GM12874 (cell line): ENCODE measurements around the gene ADAMTS2.

Experiments
- TF ChIP-seq, protein P1 (sequence below): IDR thresholded peaks from 2 replicates; pipeline ENCODE4 v1.5.1; 2011; ENCODE audit warnings: low read depth, mild to moderate bottlenecking, control low read depth, low read length, moderate library complexity; ENCODE audit not compliant: insufficient read depth

The ADAMTS2 gene

DNA sequence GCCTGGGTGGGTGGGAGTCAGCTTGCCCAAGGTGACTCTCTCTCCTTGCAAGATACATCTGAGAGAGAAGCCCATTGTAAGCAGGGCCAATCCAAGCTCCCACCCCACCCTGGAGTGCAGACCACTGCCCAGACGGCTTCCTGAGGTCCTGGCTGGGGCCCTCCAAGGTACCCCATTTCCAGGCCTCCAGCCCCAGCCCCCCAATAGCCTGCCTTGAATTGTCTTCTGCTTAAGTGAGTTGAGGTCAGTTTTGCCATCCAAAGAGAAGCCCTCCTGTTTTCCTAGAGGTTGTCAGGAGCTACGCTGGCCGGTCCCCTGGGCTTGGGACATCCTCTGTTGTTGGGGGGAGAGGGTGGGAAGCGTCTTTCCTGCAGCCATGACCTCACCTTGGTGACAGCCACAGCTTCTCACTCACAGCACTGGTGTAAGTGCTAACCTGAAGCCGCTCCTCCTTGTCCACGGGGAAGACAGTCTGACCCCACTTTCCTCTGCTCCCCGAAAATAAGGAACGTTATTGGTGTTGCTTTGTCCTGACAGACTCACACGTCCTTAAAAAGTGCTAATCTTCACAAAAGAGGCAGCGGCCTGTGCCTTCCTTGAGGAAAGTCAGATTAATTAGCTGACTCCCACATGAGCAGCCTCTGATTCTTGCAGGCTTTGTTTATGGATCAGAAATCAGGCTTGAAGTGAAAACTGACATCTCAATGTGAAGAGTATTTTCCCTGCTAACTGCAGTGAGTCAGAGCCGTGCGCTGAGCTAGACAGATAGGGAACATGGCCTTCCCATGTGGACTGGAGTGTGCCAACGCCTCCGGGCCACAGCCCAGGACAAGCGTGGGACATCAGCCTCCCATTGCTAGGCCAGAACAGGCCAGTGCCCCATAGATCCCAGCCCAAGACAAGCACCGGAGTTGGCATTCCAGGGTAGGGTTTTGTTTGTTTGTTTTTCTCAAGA lies 52.3 kb downstream of the ADAMTS2 start:
- TF ChIP-seq, protein P1, sequence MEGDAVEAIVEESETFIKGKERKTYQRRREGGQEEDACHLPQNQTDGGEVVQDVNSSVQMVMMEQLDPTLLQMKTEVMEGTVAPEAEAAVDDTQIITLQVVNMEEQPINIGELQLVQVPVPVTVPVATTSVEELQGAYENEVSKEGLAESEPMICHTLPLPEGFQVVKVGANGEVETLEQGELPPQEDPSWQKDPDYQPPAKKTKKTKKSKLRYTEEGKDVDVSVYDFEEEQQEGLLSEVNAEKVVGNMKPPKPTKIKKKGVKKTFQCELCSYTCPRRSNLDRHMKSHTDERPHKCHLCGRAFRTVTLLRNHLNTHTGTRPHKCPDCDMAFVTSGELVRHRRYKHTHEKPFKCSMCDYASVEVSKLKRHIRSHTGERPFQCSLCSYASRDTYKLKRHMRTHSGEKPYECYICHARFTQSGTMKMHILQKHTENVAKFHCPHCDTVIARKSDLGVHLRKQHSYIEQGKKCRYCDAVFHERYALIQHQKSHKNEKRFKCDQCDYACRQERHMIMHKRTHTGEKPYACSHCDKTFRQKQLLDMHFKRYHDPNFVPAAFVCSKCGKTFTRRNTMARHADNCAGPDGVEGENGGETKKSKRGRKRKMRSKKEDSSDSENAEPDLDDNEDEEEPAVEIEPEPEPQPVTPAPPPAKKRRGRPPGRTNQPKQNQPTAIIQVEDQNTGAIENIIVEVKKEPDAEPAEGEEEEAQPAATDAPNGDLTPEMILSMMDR = no peak

DNA sequence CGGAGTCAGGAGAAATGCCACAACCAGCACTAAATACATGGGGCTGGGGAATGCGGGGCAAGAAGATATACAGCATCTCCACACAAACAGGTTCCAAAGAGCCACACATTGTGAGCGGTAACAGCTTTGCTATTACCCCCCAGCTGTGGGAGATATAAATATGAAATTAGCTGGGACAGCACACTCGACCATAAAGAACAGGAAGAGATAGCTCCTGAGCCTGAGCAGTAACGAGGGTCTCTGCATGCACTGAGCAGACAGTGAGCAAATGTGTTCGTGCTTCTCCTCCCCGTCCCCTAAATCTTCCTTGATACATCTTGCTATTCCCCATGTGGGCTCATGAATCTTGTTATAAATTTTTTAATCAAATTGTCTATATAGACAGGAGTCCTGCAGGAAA lies 53.1 kb downstream of the ADAMTS2 start:
- TF ChIP-seq, protein P1 = no peak

DNA sequence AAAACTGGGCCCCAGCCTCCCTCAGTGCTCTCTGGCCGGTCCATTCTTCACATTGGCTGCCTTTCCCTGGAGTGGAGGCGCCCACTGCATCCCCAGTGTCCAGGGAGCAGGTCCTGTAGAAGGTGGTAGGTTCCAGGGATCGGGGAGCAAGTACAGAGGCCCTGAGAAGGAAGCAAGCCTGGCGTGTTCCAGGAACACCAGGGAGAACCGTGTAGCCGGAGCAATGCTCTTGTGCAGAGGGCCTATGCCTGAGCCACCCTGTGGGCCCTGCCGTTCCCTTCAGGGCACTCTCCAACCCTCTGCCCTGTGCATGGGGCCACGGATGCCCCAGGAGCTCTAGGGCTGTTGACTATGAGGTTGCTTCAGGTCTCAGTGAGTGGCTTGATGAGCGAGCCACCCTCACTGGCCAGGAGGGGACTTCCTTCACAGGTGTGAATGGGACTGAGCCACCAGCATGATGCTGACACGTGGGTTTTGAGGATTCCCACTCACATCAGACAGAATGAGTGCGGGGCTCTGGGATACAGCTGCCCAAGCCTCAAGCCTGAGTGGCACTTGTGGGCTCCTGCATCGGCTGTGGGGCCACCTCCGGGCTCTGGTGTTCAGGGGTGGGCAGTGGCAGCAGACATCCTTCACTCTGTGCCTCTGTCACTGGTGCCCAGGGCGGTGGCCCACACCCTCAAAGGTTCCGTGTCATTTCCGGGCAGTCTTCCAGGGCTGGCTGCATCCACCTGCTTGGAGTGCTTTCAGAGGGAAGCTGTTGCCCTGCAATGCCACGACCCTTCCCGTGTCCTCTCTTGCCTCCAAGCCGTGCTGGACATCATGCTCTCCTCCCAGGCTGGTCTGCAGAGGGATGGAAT lies 54.4 kb downstream of the ADAMTS2 start:
- TF ChIP-seq, protein P1 = no peak

- TF ChIP-seq, protein P1 = no peak
These were observed 55.4 kb downstream of the ADAMTS2 start for GRCh38 chr5:179289756-179290385.

DNA sequence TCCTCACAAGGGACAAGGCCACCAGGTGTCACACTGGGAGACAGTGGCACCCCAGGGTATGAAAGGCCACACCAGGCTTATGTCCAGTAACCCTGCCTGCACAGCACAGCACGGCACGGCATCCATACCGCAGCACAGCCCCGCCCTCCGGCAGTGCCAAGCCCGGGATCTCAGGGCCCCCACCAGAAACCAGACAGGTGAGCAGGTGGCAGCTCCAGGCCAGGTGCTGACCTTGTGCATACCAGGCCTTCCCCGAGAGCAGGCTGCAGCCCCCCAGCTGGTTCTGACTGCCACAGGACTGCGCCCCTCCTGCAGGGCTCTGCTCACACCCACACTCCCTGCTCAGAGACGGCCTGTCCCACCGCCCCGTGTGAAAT lies 56.5 kb downstream of the ADAMTS2 start:
- TF ChIP-seq, protein P1 = no peak

GRCh38 chr5:179288101-179288808 lies 57.0 kb downstream of the ADAMTS2 start:
- TF ChIP-seq, protein P1 = no peak

DNA sequence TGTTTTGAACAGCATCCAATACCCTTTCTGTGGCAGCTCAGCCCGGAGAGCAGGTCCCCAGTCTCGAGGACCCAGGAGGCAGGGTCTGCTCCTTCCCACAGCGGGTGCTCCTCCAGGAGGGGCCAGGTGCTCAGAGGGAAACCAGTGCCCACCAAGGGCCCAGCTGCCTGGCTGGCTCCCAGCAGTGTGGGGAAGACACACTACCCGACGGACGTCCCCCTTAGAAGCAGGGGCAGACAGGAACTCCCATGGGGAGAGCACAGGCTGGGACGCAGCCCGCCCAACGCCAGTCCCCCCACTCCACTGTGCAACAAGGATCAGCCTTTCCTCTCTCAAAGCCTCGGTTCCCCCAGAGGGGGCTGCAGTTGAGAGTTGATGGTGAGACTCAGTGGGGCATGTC lies 57.6 kb downstream of the ADAMTS2 start:
- TF ChIP-seq, protein P1 = no peak
